Uterus (tissue), 4 donors: ENCODE measurements around the gene AFMID. TPM values are rescaled to one million over a fixed set of nuclear protein-coding genes. Genes with fewer than 3 reads are reported as not detected.
A peak's percentile ranks its signal among the peaks of the same experiment; 100 is the strongest.

Source experiments
- DNase-seq, 2 donors: peaks; one replicate each; pipeline ENCODE4 v3.0.0-alpha.2; 2019 to 2020
- H3K27ac ChIP-seq, 2 donors: fragments of 200-600 bp; sonication (generic); 1 replicate in 1 of 2; 2 replicates in 1 of 2; pipeline ENCODE4 v1.5.1; 2016 to 2018
- H3K27me3 ChIP-seq, 2 donors: fragments of 200-600 bp; sonication (generic); one replicate each; pipeline ENCODE4 v1.5.1; 2018 to 2019; ENCODE audit warnings: control low read depth in 1 of 2
- H3K36me3 ChIP-seq, 2 donors: fragments of 200-600 bp; sonication (generic); one replicate each; pipeline ENCODE4 v1.5.1; 2019; ENCODE audit warnings: control low read depth in 1 of 2
- H3K4me1 ChIP-seq, 2 donors: fragments of 200-600 bp; sonication (generic); one replicate each; pipeline ENCODE4 v1.5.1; 2018 to 2019; ENCODE audit warnings: control low read depth in 1 of 2
- H3K4me3 ChIP-seq, 2 donors: fragments of 200-600 bp; sonication (generic); 1 replicate in 1 of 2; 2 replicates in 1 of 2; pipeline ENCODE4 v1.5.1; 2018 to 2019; ENCODE audit warnings: mild to moderate bottlenecking in 1 of 2
- H3K9me3 ChIP-seq, 2 donors: fragments of 200-600 bp; sonication (generic); one replicate each; pipeline ENCODE4 v1.5.1; 2019; ENCODE audit warnings: control low read depth in 1 of 2
- CTCF ChIP-seq, 4 experiments: fragments of 200-600 bp in 2 of 4; fragments of 450-650 bp in 2 of 4; sonication (generic) in 2 of 4; IDR thresholded peaks; one replicate each; pipeline ENCODE4 v1.5.1; 2016 to 2019; ENCODE audit warnings: antibody characterized with exemption in 4 of 4, mild to moderate bottlenecking in 2 of 4, moderate library complexity in 1 of 4
- POLR2A ChIP-seq, 2 donors: fragments of 450-650 bp; IDR thresholded peaks; one replicate each; pipeline ENCODE4 v1.6.1; 2016; ENCODE audit warnings: antibody characterized with exemption in 2 of 2, mild to moderate bottlenecking in 1 of 2, moderate library complexity in 1 of 2
- intact Hi-C: fragments of 100-400 bp; cut with DNase I; formaldehyde crosslinking; loops from one replicate; pipeline ENCODE4 v1.15.1; 2023; ENCODE audit warnings: low total_unique reads
- total RNA-seq, 4 donors: library from RNA; depleted of rRNA in 3 of 4; stranded (reverse); fragments of >200 nt in 3 of 4; gene quantifications; one replicate each; pipeline versions ENCODE4 v1.1.0 to v1.2.4, GENCODE V29; 2014 to 2023
- donor health status: DM: yes; HTN: yes; CAD: no.

Gene AFMID
- total RNA-seq, 4 donors from 2014 or later = 21.2 to 38.4 (median 23.7) TPM

- H3K9me3 ChIP-seq = no peaks in the 10 kb centered on the region
- H3K27me3 ChIP-seq = no peaks in the 10 kb centered on the region
- intact Hi-C loops = no loop called here
- peaks cover 0 to 4% of the 10 kb centered on the region in 2 donors for H3K4me1 ChIP-seq
- no peak for TF ChIP-seq POLR2A (IDR thresholded peaks at IDR 0.05)
- TF ChIP-seq CTCF (IDR thresholded peaks at IDR 0.05) = no peak
- no peaks in the 10 kb centered on the region for H3K36me3 ChIP-seq
- DNase-seq = peak in 1 of 2 donors; percentile 64
- peak overlapping the region; percentile 56 to 60 for H3K27ac ChIP-seq
- no peak overlapping the region for H3K4me3 ChIP-seq
Observed at GRCh38 chr17:78144736-78145641, 42.2 kb upstream of the AFMID start.

- no peaks in the 10 kb centered on the region for H3K9me3 ChIP-seq
- H3K27ac ChIP-seq = no peak overlapping the region
- peaks cover 0 to 4% of the 10 kb centered on the region in 2 donors for H3K4me1 ChIP-seq
Observed at GRCh38 chr17:78146471-78146869, 40.7 kb upstream of the AFMID start.

GRCh38 chr17:78146881-78147280 is 40.3 kb upstream of the AFMID start:
- no peak for TF ChIP-seq POLR2A (IDR thresholded peaks at IDR 0.05)
- TF ChIP-seq CTCF (IDR thresholded peaks at IDR 0.05) = no peak
- Histone ChIP-seq H3K9me3 (no peaks in the 10 kb centered on the region), H3K27ac (no peak overlapping the region), H3K4me1 (peaks cover 0 to 4% of the 10 kb centered on the region in 2 donors), H3K27me3 (no peaks in the 10 kb centered on the region), H3K36me3 (no peaks in the 10 kb centered on the region), H3K4me3 (no peak overlapping the region)
- DNase-seq = no peak
- intact Hi-C loops = no loop called here

More at GRCh38 chr17:78146471-78146869, 40.7 kb upstream of the AFMID start:
- no peaks in the 10 kb centered on the region for H3K27me3 ChIP-seq
- no peak for DNase-seq
- no peaks in the 10 kb centered on the region for H3K36me3 ChIP-seq
- no peak overlapping the region for H3K4me3 ChIP-seq
- intact Hi-C loops = no loop called here
- TF ChIP-seq CTCF (IDR thresholded peaks at IDR 0.05) (no peak), POLR2A (IDR thresholded peaks at IDR 0.05) (no peak)

- Histone ChIP-seq H3K36me3 (no peaks in the 10 kb centered on the region), H3K27ac (no peak overlapping the region), H3K9me3 (no peaks in the 10 kb centered on the region), H3K4me1 (peaks cover 0 to 4% of the 10 kb centered on the region in 2 donors), H3K27me3 (no peaks in the 10 kb centered on the region), H3K4me3 (no peak overlapping the region)
- DNase-seq = no peak
- TF ChIP-seq CTCF (IDR thresholded peaks at IDR 0.05) = no peak
- TF ChIP-seq POLR2A (IDR thresholded peaks at IDR 0.05) = no peak
- intact Hi-C loops = no loop called here
Observed at GRCh38 chr17:78147315-78147998, 39.7 kb upstream of the AFMID start.
